CD4-positive, alpha-beta memory T cell (primary cell): ENCODE results near the gene RAB6A. TPM values are rescaled to one million over a fixed set of nuclear protein-coding genes. Genes with fewer than 3 reads are reported as not detected.
"Not testable (repeated sequence)": the region's sequence is repeated elsewhere in the genome, so short reads cannot be mapped to it uniquely, and the experiment has no call there.

Source experiments
- CTCF ChIA-PET: fragments of 350-600 bp; sonication (Branson Sonifier 250); formaldehyde crosslinking; loops from one replicate; lab custom pipeline; 2021; ENCODE audit warnings: inconsistent platforms; ENCODE audit not compliant: partially characterized antibody; lab: Charles Lee
- POLR2A ChIA-PET: fragments of 350-600 bp; sonication (Branson Sonifier 250); formaldehyde crosslinking; loops from one replicate; lab custom pipeline; 2021; ENCODE audit not compliant: partially characterized antibody; lab: Charles Lee
- DNase-seq, 5 donors: peaks; one replicate each; pipeline versions ENCODE4 v3.0.0 to v3.0.0-alpha.2; 2020 to 2022; ENCODE audit warnings: mixed read lengths in 1 of 5
- H3K27ac ChIP-seq: one replicate; pipeline ENCODE4 v1.7.0; 2013; ENCODE audit warnings: low read depth, low read length
- H3K27me3 ChIP-seq: 2 replicates; pipeline ENCODE4 v1.7.0; 2013; ENCODE audit warnings: mild to moderate bottlenecking, low read length, moderate library complexity; ENCODE audit not compliant: insufficient read depth
- H3K36me3 ChIP-seq: 2 replicates; pipeline ENCODE4 v1.7.0; 2013; ENCODE audit warnings: mild to moderate bottlenecking, low read length, moderate library complexity; ENCODE audit not compliant: insufficient read depth
- H3K4me1 ChIP-seq: 2 replicates; pipeline ENCODE4 v1.7.0; 2013; ENCODE audit warnings: mild to moderate bottlenecking, low read length, moderate library complexity; ENCODE audit not compliant: insufficient read depth
- H3K4me3 ChIP-seq, 2 donors: one replicate each; pipeline ENCODE4 v1.7.0; 2013; ENCODE audit warnings: low read length in 2 of 2, mild to moderate bottlenecking in 1 of 2
- H3K9me3 ChIP-seq, 2 donors: one replicate each; pipeline ENCODE4 v1.7.0; 2013; ENCODE audit warnings: low read length in 2 of 2, control low read depth in 1 of 2; ENCODE audit not compliant: control insufficient read depth in 1 of 2
- H3K27ac Mint-ChIP-seq, 7 donors: one replicate each; pipeline ENCODE4 v1.8.0; 2020 to 2021; ENCODE audit warnings: mixed read lengths in 7 of 7, mild to moderate bottlenecking in 6 of 7, inconsistent platforms in 3 of 7, moderate library complexity in 3 of 7
- H3K27me3 Mint-ChIP-seq, 2 donors: one replicate each; pipeline ENCODE4 v1.8.0; 2020 to 2021; ENCODE audit warnings: mixed read lengths in 2 of 2
- H3K36me3 Mint-ChIP-seq, 2 donors: one replicate each; pipeline ENCODE4 v1.8.0; 2020 to 2021; ENCODE audit warnings: mixed read lengths in 2 of 2, inconsistent platforms in 1 of 2, mild to moderate bottlenecking in 1 of 2
- H3K4me1 Mint-ChIP-seq, 4 donors: one replicate each; pipeline ENCODE4 v1.8.0; 2020 to 2021; ENCODE audit warnings: mixed read lengths in 4 of 4, mild to moderate bottlenecking in 1 of 4
- H3K4me3 Mint-ChIP-seq, 8 donors: one replicate each; pipeline ENCODE4 v1.8.0; 2020 to 2021; ENCODE audit warnings: mixed read lengths in 8 of 8, mild to moderate bottlenecking in 7 of 8, moderate library complexity in 6 of 8, inconsistent platforms in 3 of 8
- H3K9me3 Mint-ChIP-seq, 8 donors: one replicate each; pipeline ENCODE4 v1.8.0; 2020 to 2021; ENCODE audit warnings: mixed read lengths in 8 of 8, mild to moderate bottlenecking in 5 of 8, inconsistent platforms in 3 of 8, moderate library complexity in 1 of 8
- intact Hi-C: fragments of 100-400 bp; cut with micrococcal nuclease; formaldehyde crosslinking; loops from one replicate; pipeline ENCODE4 v1.15.1; 2023
- polyA plus RNA-seq, 2 donors: library from polyadenylated mRNA; unstranded; fragments of 300-500 nt; fragmentation: Illumina TruSeq; gene quantifications; one replicate each; pipeline ENCODE4 v1.2.3, GENCODE V29; 2021
- total RNA-seq, 2 experiments: library from RNA; stranded (reverse); gene quantifications; one replicate each; pipeline ENCODE4 v1.2.3, GENCODE V29; 2021

Gene RAB6A
- total and polyA plus RNA-seq, 4 experiments from 2014 or later = 102 to 129 (median 120) TPM

DNA sequence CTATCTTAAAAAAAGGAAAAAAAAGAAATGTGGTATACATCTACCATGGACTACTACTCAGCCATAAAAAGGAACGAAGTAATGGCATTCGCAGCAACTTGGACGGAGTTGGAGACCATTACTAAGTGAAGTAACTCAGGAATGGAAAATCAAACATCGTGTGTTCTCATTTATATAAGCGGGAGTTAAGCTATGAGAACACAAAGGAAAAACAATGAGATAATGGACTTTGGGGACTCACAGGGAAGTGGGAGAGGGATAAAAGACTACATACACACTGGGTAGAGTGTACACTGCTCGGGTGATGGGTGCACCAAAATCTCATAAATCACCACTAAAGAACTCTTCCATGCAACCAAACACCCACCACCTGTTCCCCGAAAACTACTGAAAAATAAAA lies 11.8 kb downstream of the RAB6A start:
- Mint-ChIP-seq H3K27ac (peak overlapping the region in 1 of 7 donors; percentile 70), H3K4me3 (no peak overlapping the region), H3K36me3 (peaks cover 3 to 11% of the 10 kb centered on the region in 2 donors), H3K9me3 (no peaks in the 10 kb centered on the region), H3K4me1 (peaks cover 34 to 57% (median 46%) of the 10 kb centered on the region in 4 donors), H3K27me3 (no peaks in the 10 kb centered on the region)
- intact Hi-C loops = no loop called here
- H3K9me3 ChIP-seq = no peaks in the 10 kb centered on the region
- H3K27me3 ChIP-seq = no peaks in the 10 kb centered on the region
- DNase-seq = no peak
- ChIA-PET POLR2A (interaction anchor here (1.1 kb wide), 1 partner anchor 12 kb away, joined by 3 read pairs; the partner anchor contains the start of gene RAB6A), CTCF (interaction anchor here (1.1 kb wide), 1 partner anchor 10 kb away, joined by 3 read pairs; no protein-coding TSS in a partner anchor)
- no peaks in the 10 kb centered on the region for H3K36me3 ChIP-seq
- H3K4me3 ChIP-seq = no peak overlapping the region
- H3K4me1 ChIP-seq = peaks cover 35% of the 10 kb centered on the region
- H3K27ac ChIP-seq = no peak overlapping the region

DNA sequence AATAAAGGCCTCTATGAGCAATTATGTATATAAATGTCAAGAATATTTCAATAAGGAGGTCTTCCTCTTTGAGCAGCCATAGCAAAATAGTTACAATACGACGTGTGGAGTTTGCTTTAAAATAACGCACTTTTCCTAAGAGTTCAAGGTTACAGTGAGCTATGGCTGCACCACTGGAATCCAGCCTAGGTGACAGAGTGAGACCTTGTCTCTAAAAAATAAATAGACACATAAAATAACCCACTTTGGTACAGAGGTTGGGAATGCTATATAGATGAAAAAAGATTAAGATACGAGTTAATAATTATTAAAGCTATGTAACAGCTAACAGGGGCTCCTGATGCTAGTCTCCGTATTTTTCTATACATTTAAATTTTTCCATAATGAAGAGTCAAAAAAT lies 12.6 kb downstream of the RAB6A start:
- intact Hi-C loops = no loop called here
- DNase-seq = no peak
- Mint-ChIP-seq H3K36me3 (peaks cover 0 to 9% of the 10 kb centered on the region in 2 donors), H3K9me3 (no peaks in the 10 kb centered on the region), H3K4me3 (no peak overlapping the region), H3K4me1 (peaks cover 34 to 58% (median 46%) of the 10 kb centered on the region in 4 donors), H3K27me3 (no peaks in the 10 kb centered on the region), H3K27ac (no peak overlapping the region)
- Histone ChIP-seq H3K4me3 (no peak overlapping the region), H3K27ac (no peak overlapping the region), H3K27me3 (no peaks in the 10 kb centered on the region), H3K36me3 (no peaks in the 10 kb centered on the region), H3K4me1 (peaks cover 35% of the 10 kb centered on the region), H3K9me3 (no peaks in the 10 kb centered on the region)
- CTCF ChIA-PET = interaction anchor here (0.6 to 1.0 kb wide), 2 partner anchors 21 to 48 kb away, joined by 3 to 4 read pairs; no protein-coding TSS in a partner anchor
- POLR2A ChIA-PET = interaction anchor here (1.1 kb wide), 1 partner anchor 12 kb away, joined by 3 read pairs; the partner anchor contains the start of gene RAB6A

DNA sequence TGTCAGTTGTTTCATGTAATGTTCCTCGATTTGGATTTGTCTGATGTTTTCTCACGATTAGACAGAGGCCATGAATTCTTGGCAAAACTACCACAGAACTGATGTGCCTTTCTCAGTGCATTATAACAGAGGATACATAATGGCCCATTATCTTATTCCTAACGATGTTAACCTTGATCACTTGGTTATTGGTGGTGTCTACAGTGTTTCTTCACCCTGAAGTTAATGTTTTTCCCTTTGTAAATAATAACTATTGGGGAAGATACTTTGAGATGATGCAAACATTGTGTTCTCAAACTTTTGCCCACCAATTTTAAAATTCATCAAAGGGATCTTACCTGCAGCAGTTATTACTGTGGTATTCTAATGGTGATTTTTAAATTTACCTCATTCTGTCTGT lies 13.1 kb downstream of the RAB6A start:
- CTCF ChIA-PET = interaction anchor here (1.0 kb wide), 1 partner anchor 21 kb away, joined by 4 read pairs; no protein-coding TSS in a partner anchor
- POLR2A ChIA-PET = no interaction called here
- Histone ChIP-seq H3K36me3 (no peaks in the 10 kb centered on the region), H3K27me3 (no peaks in the 10 kb centered on the region), H3K27ac (no peak overlapping the region), H3K4me3 (no peak overlapping the region), H3K9me3 (no peaks in the 10 kb centered on the region), H3K4me1 (peaks cover 32% of the 10 kb centered on the region)
- peaks cover 34 to 59% (median 48%) of the 10 kb centered on the region in 4 donors for H3K4me1 Mint-ChIP-seq
- peak overlapping the region in 1 of 7 donors; percentile 68 for H3K27ac Mint-ChIP-seq
- H3K36me3 Mint-ChIP-seq = peaks cover 0 to 11% of the 10 kb centered on the region in 2 donors
- no peaks in the 10 kb centered on the region for H3K27me3 Mint-ChIP-seq
- no peaks in the 10 kb centered on the region for H3K9me3 Mint-ChIP-seq
- intact Hi-C loops = no loop called here
- H3K4me3 Mint-ChIP-seq = no peak overlapping the region
- no peak for DNase-seq

DNA sequence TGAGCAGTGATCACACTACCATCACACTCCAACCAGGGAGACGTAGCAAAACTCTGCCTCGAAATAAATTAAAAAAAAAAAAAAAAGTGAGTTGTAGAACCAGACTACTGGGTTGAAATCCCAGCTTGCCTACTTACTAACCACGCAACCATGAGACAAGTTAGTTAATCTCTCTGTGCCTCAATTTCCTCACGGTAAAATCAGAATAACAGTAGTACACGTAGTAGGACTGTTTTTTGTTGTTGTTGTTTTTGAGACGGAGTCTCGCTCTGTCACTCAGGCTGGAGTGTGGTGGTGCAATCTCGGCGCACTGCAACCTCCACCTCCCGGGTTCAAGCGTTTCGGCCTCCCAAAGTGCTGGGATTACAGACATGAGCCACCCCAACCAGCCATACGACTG lies 14.2 kb downstream of the RAB6A start:
- H3K4me3 ChIP-seq = no peak overlapping the region
- no peaks in the 10 kb centered on the region for H3K36me3 ChIP-seq
- no peaks in the 10 kb centered on the region for H3K9me3 Mint-ChIP-seq
- no peak overlapping the region for H3K4me3 Mint-ChIP-seq
- ChIA-PET CTCF (no interaction called here), POLR2A (interaction anchor here (1.5 kb wide), 1 partner anchor 9 kb away, joined by 4 read pairs; no protein-coding TSS in a partner anchor)
- no peak for DNase-seq
- intact Hi-C loops = no loop called here
- no peaks in the 10 kb centered on the region for H3K27me3 ChIP-seq
- H3K27ac ChIP-seq = no peak overlapping the region
- no peaks in the 10 kb centered on the region for H3K9me3 ChIP-seq
- peaks cover 0 to 10% of the 10 kb centered on the region in 2 donors for H3K36me3 Mint-ChIP-seq
- H3K4me1 ChIP-seq = peaks cover 21% of the 10 kb centered on the region
- H3K27me3 Mint-ChIP-seq = no peaks in the 10 kb centered on the region
- peaks cover 27 to 50% (median 40%) of the 10 kb centered on the region in 4 donors for H3K4me1 Mint-ChIP-seq
- H3K27ac Mint-ChIP-seq = no peak overlapping the region

DNA sequence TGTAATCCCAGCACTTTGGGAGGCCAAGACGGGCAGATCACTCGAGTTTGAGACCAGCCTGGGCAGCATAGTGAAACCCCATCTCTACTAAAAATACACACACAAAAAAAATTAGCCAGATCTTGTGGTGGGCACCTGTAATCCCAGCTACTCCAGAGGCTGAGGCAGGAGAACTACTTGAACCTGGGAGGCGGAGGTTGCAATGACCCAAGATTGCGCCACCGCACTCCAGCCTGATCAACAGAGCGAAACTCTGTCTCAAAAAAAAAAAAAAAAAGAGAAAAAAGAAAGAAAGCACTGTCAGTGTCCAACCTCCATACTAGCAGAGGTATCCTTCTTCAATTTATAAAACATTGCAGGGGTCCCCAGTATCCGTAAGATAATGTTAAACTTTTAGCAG lies 17.8 kb downstream of the RAB6A start:
- Mint-ChIP-seq H3K27me3 (no peaks in the 10 kb centered on the region), H3K4me3 (no peak overlapping the region), H3K36me3 (peaks cover 0 to 9% of the 10 kb centered on the region in 2 donors), H3K9me3 (no peaks in the 10 kb centered on the region), H3K27ac (peak overlapping the region in 1 of 7 donors; percentile 54), H3K4me1 (peaks cover 13 to 23% (median 20%) of the 10 kb centered on the region in 4 donors)
- H3K27ac ChIP-seq = no peak overlapping the region
- H3K27me3 ChIP-seq = no peaks in the 10 kb centered on the region
- peaks cover 3% of the 10 kb centered on the region for H3K4me1 ChIP-seq
- no peak for DNase-seq
- H3K9me3 ChIP-seq = no peaks in the 10 kb centered on the region
- POLR2A ChIA-PET = interaction anchor here (2.4 kb wide), 1 partner anchor 18 kb away, joined by 6 read pairs; the partner anchor contains the start of gene RAB6A
- H3K36me3 ChIP-seq = no peaks in the 10 kb centered on the region
- H3K4me3 ChIP-seq = no peak overlapping the region
- CTCF ChIA-PET = no interaction called here
- intact Hi-C loops = no loop called here

GRCh38 chr11:73735959-73736358 lies 24.9 kb downstream of the RAB6A start:
- H3K27ac ChIP-seq, H3K4me3 ChIP-seq, H3K36me3 Mint-ChIP-seq, H3K36me3 ChIP-seq, POLR2A ChIA-PET, intact Hi-C loops, H3K27me3 ChIP-seq, H3K4me1 ChIP-seq, CTCF ChIA-PET, DNase-seq, H3K9me3 Mint-ChIP-seq, H3K9me3 ChIP-seq, H3K27me3 Mint-ChIP-seq: not testable (repeated sequence)
- H3K4me3 Mint-ChIP-seq = peak overlapping the region in 1 of 8 donors; percentile 24
- H3K27ac Mint-ChIP-seq = peak overlapping the region in 1 of 7 donors; percentile 73
- H3K4me1 Mint-ChIP-seq = peaks cover 18 to 35% (median 26%) of the 10 kb centered on the region in 4 donors

- peaks cover 19 to 41% (median 28%) of the 10 kb centered on the region in 4 donors for H3K4me1 Mint-ChIP-seq
- no peak for DNase-seq
- H3K4me3 Mint-ChIP-seq = no peak overlapping the region
- Histone ChIP-seq H3K36me3 (no peaks in the 10 kb centered on the region), H3K27me3 (no peaks in the 10 kb centered on the region), H3K4me3 (no peak overlapping the region), H3K9me3 (no peaks in the 10 kb centered on the region), H3K27ac (no peak overlapping the region), H3K4me1 (peaks cover 4% of the 10 kb centered on the region)
- H3K36me3 Mint-ChIP-seq = peaks cover 8 to 9% of the 10 kb centered on the region in 2 donors
- H3K27me3 Mint-ChIP-seq = no peaks in the 10 kb centered on the region
- H3K27ac Mint-ChIP-seq = peak overlapping the region in 5 of 7 donors; percentile 14 to 79 (median 28)
- CTCF ChIA-PET = interaction anchor here (0.6 kb wide), 1 partner anchor 994 kb away, joined by 3 read pairs; no protein-coding TSS in a partner anchor
- POLR2A ChIA-PET = no interaction called here
- no peaks in the 10 kb centered on the region for H3K9me3 Mint-ChIP-seq
- intact Hi-C loops = no loop called here
These were observed 25.9 kb downstream of the RAB6A start for GRCh38 chr11:73734993-73735392.
